ENCODE data around the gene UQCR10.

DNA sequence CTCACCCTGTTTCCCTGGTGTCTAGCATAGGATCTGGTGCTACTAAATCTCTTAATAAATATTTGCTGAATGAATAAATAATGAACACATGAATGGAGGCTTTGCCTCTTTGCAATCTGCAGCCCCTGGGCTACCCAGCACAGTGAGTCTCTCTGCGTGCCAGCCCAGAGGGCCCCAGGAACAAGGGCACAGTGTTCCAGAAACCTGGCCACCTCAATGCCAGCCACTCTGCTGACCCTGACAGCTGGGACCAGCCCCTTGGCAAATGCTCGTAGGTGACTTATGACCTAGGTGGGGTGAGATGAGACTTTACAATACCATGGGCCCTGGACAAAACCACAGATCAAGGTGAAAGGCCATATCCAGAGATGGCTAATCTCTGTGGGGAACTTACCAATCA is 31.6 kb downstream of the UQCR10 start:
- no peak for TF ChIP-seq POLR2AphosphoS5 (IDR thresholded peaks at IDR 0.05)
- TF ChIP-seq POLR2A (IDR thresholded peaks at IDR 0.05): no peak
- TF ChIP-seq, protein P1, sequence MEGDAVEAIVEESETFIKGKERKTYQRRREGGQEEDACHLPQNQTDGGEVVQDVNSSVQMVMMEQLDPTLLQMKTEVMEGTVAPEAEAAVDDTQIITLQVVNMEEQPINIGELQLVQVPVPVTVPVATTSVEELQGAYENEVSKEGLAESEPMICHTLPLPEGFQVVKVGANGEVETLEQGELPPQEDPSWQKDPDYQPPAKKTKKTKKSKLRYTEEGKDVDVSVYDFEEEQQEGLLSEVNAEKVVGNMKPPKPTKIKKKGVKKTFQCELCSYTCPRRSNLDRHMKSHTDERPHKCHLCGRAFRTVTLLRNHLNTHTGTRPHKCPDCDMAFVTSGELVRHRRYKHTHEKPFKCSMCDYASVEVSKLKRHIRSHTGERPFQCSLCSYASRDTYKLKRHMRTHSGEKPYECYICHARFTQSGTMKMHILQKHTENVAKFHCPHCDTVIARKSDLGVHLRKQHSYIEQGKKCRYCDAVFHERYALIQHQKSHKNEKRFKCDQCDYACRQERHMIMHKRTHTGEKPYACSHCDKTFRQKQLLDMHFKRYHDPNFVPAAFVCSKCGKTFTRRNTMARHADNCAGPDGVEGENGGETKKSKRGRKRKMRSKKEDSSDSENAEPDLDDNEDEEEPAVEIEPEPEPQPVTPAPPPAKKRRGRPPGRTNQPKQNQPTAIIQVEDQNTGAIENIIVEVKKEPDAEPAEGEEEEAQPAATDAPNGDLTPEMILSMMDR (IDR thresholded peaks at IDR 0.05): no peak
